Osteocyte (in vitro differentiated cells): ENCODE results near the gene RBM8A. TPM values are rescaled to one million over a fixed set of nuclear protein-coding genes. Genes with fewer than 3 reads are reported as not detected.

Experiments used
- DNase-seq: peaks from one replicate; pipeline ENCODE4 v3.0.0; 2021; ENCODE audit warnings: mixed read lengths; ENCODE audit not compliant: unreplicated experiment; ENCODE audit errors: extremely low spot score
- H3K27ac Mint-ChIP-seq: one replicate; pipeline ENCODE4 v1.8.0; 2021; ENCODE audit warnings: mild to moderate bottlenecking, mixed read lengths; ENCODE audit not compliant: unreplicated experiment
- H3K27me3 Mint-ChIP-seq: one replicate; pipeline ENCODE4 v1.8.0; 2021; ENCODE audit warnings: mixed read lengths; ENCODE audit not compliant: unreplicated experiment
- H3K36me3 Mint-ChIP-seq: one replicate; pipeline ENCODE4 v1.8.0; 2021; ENCODE audit warnings: mixed read lengths; ENCODE audit not compliant: unreplicated experiment
- H3K4me1 Mint-ChIP-seq: one replicate; pipeline ENCODE4 v1.8.0; 2021; ENCODE audit warnings: mixed read lengths; ENCODE audit not compliant: unreplicated experiment
- H3K4me3 Mint-ChIP-seq: one replicate; pipeline ENCODE4 v1.8.0; 2021; ENCODE audit warnings: mild to moderate bottlenecking, moderate library complexity, mixed read lengths; ENCODE audit not compliant: unreplicated experiment
- H3K9me3 Mint-ChIP-seq: one replicate; pipeline ENCODE4 v1.8.0; 2021; ENCODE audit warnings: mixed read lengths; ENCODE audit not compliant: unreplicated experiment
- total RNA-seq: library from RNA; stranded (reverse); gene quantifications from 2 replicates; pipeline ENCODE4 v1.2.1, GENCODE V29; 2021
- TF ChIP-seq, protein P1 (sequence below): fragments of 200-600 bp; sonication (generic); IDR thresholded peaks from 2 replicates; pipeline ENCODE4 v1.5.0; 2021; ENCODE audit warnings: antibody characterized with exemption, mild to moderate bottlenecking, moderate library complexity

Gene RBM8A
- total RNA-seq, 1 donor from 2014 or later, result 114 TPM

DNA sequence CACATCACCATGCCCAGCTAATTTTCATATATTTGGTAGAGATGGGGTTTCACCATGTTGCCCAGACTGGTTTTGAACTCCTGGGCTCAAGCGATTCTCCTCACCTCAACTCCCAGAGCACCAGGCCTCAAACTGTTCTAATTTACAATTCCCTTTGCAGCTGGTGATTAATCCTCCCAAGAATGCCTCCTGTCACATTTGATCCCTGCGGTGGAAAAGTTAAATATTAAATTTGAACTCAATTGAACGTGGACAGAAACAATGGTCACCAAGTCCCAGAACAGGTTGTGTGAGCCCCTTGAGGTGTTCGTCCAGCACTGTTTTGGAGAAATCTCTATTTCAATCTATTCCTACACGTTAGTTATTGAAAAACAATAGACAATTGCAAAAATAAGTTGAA is 39.7 kb downstream of the RBM8A start:
- H3K4me3 Mint-ChIP-seq, result no peak overlapping the region
- no peak for DNase-seq
- H3K27me3 Mint-ChIP-seq, result peaks cover 12% of the 10 kb centered on the region
- H3K9me3 Mint-ChIP-seq, result no peaks in the 10 kb centered on the region
- H3K4me1 Mint-ChIP-seq, result peaks cover 53% of the 10 kb centered on the region
- TF ChIP-seq, protein P1, sequence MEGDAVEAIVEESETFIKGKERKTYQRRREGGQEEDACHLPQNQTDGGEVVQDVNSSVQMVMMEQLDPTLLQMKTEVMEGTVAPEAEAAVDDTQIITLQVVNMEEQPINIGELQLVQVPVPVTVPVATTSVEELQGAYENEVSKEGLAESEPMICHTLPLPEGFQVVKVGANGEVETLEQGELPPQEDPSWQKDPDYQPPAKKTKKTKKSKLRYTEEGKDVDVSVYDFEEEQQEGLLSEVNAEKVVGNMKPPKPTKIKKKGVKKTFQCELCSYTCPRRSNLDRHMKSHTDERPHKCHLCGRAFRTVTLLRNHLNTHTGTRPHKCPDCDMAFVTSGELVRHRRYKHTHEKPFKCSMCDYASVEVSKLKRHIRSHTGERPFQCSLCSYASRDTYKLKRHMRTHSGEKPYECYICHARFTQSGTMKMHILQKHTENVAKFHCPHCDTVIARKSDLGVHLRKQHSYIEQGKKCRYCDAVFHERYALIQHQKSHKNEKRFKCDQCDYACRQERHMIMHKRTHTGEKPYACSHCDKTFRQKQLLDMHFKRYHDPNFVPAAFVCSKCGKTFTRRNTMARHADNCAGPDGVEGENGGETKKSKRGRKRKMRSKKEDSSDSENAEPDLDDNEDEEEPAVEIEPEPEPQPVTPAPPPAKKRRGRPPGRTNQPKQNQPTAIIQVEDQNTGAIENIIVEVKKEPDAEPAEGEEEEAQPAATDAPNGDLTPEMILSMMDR, result no peak
- H3K36me3 Mint-ChIP-seq, result no peaks in the 10 kb centered on the region
- no peak overlapping the region for H3K27ac Mint-ChIP-seq

- H3K27ac Mint-ChIP-seq, result no peak overlapping the region
Measured at GRCh38 chr1:145886816-145887215, 40.5 kb downstream of the RBM8A start.

GRCh38 chr1:145886390-145886789 is 40.9 kb downstream of the RBM8A start:
- H3K4me3 Mint-ChIP-seq, result peak overlapping the region; percentile 83
- TF ChIP-seq, protein P1, result no peak
- H3K27ac Mint-ChIP-seq, result no peak overlapping the region
- H3K4me1 Mint-ChIP-seq, result peaks cover 44% of the 10 kb centered on the region
- no peaks in the 10 kb centered on the region for H3K9me3 Mint-ChIP-seq
- no peaks in the 10 kb centered on the region for H3K36me3 Mint-ChIP-seq
- no peak for DNase-seq
- peaks cover 13% of the 10 kb centered on the region for H3K27me3 Mint-ChIP-seq

More at GRCh38 chr1:145886816-145887215, 40.5 kb downstream of the RBM8A start:
- H3K27me3 Mint-ChIP-seq, result peaks cover 13% of the 10 kb centered on the region
- peaks cover 48% of the 10 kb centered on the region for H3K4me1 Mint-ChIP-seq
- TF ChIP-seq, protein P1, result no peak
- H3K36me3 Mint-ChIP-seq, result no peaks in the 10 kb centered on the region
- DNase-seq, result no peak
- peak overlapping the region; percentile 83 for H3K4me3 Mint-ChIP-seq
- no peaks in the 10 kb centered on the region for H3K9me3 Mint-ChIP-seq

DNA sequence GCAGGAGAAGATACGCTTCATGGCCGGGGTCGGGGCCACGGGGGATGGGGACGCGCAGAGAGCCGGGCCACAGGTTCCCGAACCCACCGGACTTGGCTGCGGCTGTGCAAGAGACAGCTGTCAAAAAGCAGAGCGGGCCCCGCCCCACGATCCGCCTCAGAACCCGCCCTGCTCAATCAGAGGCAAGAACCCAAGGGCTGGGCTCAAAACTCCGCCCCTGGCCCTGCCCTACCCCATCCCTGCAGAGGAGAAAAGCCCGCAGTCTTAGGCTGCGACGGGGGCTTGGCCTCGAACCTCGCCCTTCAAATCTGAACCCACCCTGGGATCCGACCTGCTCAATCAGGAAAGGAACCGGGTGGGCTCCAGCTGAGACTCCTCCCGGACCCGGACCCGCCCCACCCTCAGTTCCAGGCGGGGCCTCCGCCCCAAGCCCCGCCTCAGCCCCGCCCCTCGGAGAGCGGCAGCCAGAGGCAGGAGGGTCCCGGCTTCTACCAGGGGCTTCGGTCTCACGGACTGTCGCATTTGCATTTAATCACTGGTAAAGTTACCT is 41.5 kb downstream of the RBM8A start, which contains the start of gene ANKRD35:
Gene ANKRD35, minus strand, starts transcription at position 129 of the 550 bp plus-strand sequence. Its CDS starts 108 bp downstream, at position 21.
- H3K4me1 Mint-ChIP-seq, result peaks cover 38% of the 10 kb centered on the region
- H3K9me3 Mint-ChIP-seq, result no peaks in the 10 kb centered on the region
- no peaks in the 10 kb centered on the region for H3K36me3 Mint-ChIP-seq
- no peak within 1 kb of the TSS for H3K27ac Mint-ChIP-seq
- TF ChIP-seq, protein P1, result no peak
- H3K4me3 Mint-ChIP-seq, result peak within 1 kb of the TSS; percentile 83
- DNase-seq, result no peak
- H3K27me3 Mint-ChIP-seq, result peaks cover 15% of the 10 kb centered on the region

GRCh38 chr1:145884675-145885074 is 42.6 kb downstream of the RBM8A start:
- DNase-seq, result no peak
- H3K4me3 Mint-ChIP-seq, result peak overlapping the region; percentile 83
- H3K27me3 Mint-ChIP-seq, result peaks cover 15% of the 10 kb centered on the region

More at GRCh38 chr1:145884675-145885074, 42.6 kb downstream of the RBM8A start:
- Mint-ChIP-seq H3K36me3 (no peaks in the 10 kb centered on the region), H3K4me1 (peaks cover 27% of the 10 kb centered on the region), H3K9me3 (no peaks in the 10 kb centered on the region), H3K27ac (no peak overlapping the region)
- TF ChIP-seq, protein P1, result no peak
